A673 (cell line): ENCODE data around the gene ZNF83.

Source experiments
- CTCF ChIP-seq: fragments of 300-800, 200-600 bp; sonication (generic); conservative IDR thresholded peaks from 2 replicates; pipeline ENCODE4 v1.5.1; 2017; ENCODE audit warnings: low read depth, mild to moderate bottlenecking, antibody characterized with exemption, low read length, moderate library complexity, mixed read lengths
- EZH2 ChIP-seq: fragments of 200-600 bp; sonication (generic); IDR thresholded peaks from 2 replicates; pipeline ENCODE4 v1.6.1; 2017; ENCODE audit warnings: borderline replicate concordance, low read depth, mild to moderate bottlenecking, mixed read lengths, antibody characterized with exemption, low read length; ENCODE audit not compliant: poor library complexity, severe bottlenecking

- TF ChIP-seq CTCF, result no peak
- TF ChIP-seq EZH2, result no peak
These were observed 8.5 kb upstream of the ZNF83 start for GRCh38 chr19:52646571-52647217.
